GM12874 (cell line): Measurements from ENCODE around the gene ATP5PO.

Experiments used
- TF ChIP-seq, protein P1 (sequence below): IDR thresholded peaks from 2 replicates; pipeline ENCODE4 v1.5.1; 2011; ENCODE audit warnings: low read depth, mild to moderate bottlenecking, control low read depth, low read length, moderate library complexity; ENCODE audit not compliant: insufficient read depth

Gene ATP5PO

DNA sequence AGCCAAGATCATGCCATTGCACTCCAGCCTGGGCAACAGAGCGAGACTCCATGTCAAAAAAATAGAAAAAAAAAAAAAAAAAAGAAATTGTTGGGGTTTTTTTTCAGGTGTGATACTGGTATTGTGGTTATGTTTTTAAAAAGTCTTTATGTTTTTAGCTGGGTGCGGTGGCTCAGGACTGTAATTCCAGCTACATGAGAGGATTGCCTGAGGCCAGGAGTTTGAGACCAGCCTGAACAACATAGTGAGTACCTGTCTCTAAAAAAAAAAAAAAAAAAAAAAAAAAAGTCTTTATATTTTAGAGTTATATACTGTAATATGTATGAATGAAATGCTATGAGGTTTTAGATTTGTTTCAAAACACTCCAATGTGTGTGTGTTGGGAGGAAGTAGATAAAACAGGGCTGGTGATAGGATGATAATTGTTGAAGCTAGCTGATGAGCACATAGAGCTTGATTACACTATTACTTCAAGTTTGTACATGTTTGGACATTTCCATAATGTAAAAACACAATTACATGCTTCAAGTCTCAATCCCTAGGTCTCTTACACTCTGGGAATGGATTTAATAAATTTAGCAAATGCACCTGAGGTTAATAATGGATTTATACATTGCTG, 30.2 kb upstream of the ATP5PO start:
- TF ChIP-seq, protein P1, sequence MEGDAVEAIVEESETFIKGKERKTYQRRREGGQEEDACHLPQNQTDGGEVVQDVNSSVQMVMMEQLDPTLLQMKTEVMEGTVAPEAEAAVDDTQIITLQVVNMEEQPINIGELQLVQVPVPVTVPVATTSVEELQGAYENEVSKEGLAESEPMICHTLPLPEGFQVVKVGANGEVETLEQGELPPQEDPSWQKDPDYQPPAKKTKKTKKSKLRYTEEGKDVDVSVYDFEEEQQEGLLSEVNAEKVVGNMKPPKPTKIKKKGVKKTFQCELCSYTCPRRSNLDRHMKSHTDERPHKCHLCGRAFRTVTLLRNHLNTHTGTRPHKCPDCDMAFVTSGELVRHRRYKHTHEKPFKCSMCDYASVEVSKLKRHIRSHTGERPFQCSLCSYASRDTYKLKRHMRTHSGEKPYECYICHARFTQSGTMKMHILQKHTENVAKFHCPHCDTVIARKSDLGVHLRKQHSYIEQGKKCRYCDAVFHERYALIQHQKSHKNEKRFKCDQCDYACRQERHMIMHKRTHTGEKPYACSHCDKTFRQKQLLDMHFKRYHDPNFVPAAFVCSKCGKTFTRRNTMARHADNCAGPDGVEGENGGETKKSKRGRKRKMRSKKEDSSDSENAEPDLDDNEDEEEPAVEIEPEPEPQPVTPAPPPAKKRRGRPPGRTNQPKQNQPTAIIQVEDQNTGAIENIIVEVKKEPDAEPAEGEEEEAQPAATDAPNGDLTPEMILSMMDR, result no peak

GRCh38 chr21:33944185-33944763, 28.7 kb upstream of the ATP5PO start:
- TF ChIP-seq, protein P1, result no peak

DNA sequence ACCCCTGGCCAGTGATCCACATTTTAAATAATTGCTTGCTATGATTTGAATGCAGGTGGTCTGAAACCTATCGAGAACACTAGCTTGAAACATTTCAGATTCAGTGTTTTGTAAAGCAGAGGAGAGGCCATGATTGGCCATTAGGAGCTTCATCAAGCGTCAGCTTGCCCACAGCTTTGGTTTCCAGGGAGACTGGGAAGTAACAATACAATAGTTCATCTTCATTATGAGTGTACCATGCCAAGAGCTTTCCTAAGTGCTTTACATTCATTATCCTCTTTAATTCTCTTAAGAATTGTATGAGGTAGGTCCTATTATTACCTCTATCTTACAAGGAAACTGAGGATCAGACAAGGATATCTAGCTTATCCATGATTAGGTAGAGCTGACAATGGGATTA, 27.7 kb upstream of the ATP5PO start:
- TF ChIP-seq, protein P1, result no peak

GRCh38 chr21:33942426-33942825, 26.8 kb upstream of the ATP5PO start:
- TF ChIP-seq, protein P1, result no peak

GRCh38 chr21:33940881-33941245, 25.3 kb upstream of the ATP5PO start:
- TF ChIP-seq, protein P1, result no peak

- TF ChIP-seq, protein P1, result no peak
These were observed 24.7 kb upstream of the ATP5PO start for GRCh38 chr21:33940164-33940880.

DNA sequence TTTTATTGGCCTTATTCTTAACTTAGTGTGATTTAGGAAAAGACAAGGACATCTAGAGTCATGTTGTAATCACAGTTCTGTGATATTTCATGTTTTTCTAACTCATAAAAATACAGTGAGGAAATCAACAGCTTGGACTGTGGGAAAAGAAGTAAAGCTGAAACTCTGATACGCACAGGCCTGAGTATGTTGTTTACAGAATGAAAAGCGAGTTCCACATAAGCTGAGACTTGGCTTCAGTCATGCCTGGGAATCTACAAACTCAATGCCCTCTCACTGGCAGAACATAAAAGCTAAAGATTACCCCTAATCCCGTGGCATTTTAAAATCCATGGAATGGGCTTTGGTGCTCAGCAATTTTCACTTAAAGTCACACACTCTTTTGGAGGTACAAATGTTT, 23.6 kb upstream of the ATP5PO start:
- TF ChIP-seq, protein P1, result no peak
